ENCODE measurements around the gene DCDC2.
"Not testable (repeated sequence)": the region's sequence is repeated elsewhere in the genome, so short reads cannot be mapped to it uniquely, and the experiment has no call there.

DCDC2 gene

GRCh38 chr6:24323632-24324337 is 34.1 kb downstream of the DCDC2 start:
- DNase-seq: no peak

GRCh38 chr6:24322924-24323323 is 34.9 kb downstream of the DCDC2 start:
- no peak for DNase-seq

- DNase-seq: not testable (repeated sequence)
Observed at GRCh38 chr6:24322446-24322845, 35.4 kb downstream of the DCDC2 start.

GRCh38 chr6:24321538-24322162 is 36.2 kb downstream of the DCDC2 start:
- no peak for DNase-seq

- no peak for DNase-seq
Observed at GRCh38 chr6:24313251-24314141, 44.4 kb downstream of the DCDC2 start.

GRCh38 chr6:24311775-24312174 is 46.1 kb downstream of the DCDC2 start:
- DNase-seq: not testable (repeated sequence)

GRCh38 chr6:24307881-24308280 is 50.0 kb downstream of the DCDC2 start:
- no peak for DNase-seq

GRCh38 chr6:24306936-24307335 is 50.9 kb downstream of the DCDC2 start:
- no peak for DNase-seq

GRCh38 chr6:24306038-24306437 is 51.8 kb downstream of the DCDC2 start:
- no peak for DNase-seq

GRCh38 chr6:24296944-24297343 is 60.9 kb downstream of the DCDC2 start:
- DNase-seq: no peak

GRCh38 chr6:24293852-24294251 is 64.0 kb downstream of the DCDC2 start:
- not testable (repeated sequence) for DNase-seq

- DNase-seq: no peak
Observed at GRCh38 chr6:24287239-24287638, 70.6 kb downstream of the DCDC2 start.

- no peak for DNase-seq
Observed at GRCh38 chr6:24284006-24284405, 73.9 kb downstream of the DCDC2 start.

GRCh38 chr6:24283043-24283985 is 74.5 kb downstream of the DCDC2 start:
- no peak for DNase-seq

GRCh38 chr6:24274441-24275083 is 83.3 kb downstream of the DCDC2 start:
- DNase-seq: no peak

- DNase-seq: no peak
Observed at GRCh38 chr6:24273096-24273870, 84.6 kb downstream of the DCDC2 start.

GRCh38 chr6:24272553-24272952 is 85.3 kb downstream of the DCDC2 start:
- no peak for DNase-seq

- no peak for DNase-seq
Observed at GRCh38 chr6:24272148-24272547, 85.7 kb downstream of the DCDC2 start.

GRCh38 chr6:24270011-24270410 is 87.8 kb downstream of the DCDC2 start:
- DNase-seq: no peak

- DNase-seq: not testable (repeated sequence)
Observed at GRCh38 chr6:24258214-24258613, 99.6 kb downstream of the DCDC2 start.

GRCh38 chr6:24257282-24257681 is 100.6 kb downstream of the DCDC2 start:
- DNase-seq: no peak

Data from activated effector memory CD4-positive, alpha-beta T cell treated with Interleukin-2 at 50 U/mL for 16 hours (primary cell).